Measurements from ENCODE around the gene FAM162B.
A peak's percentile ranks its signal among the peaks of the same experiment; 100 is the strongest.
"Not testable (repeated sequence)": the region's sequence is repeated elsewhere in the genome, so short reads cannot be mapped to it uniquely, and the experiment has no call there.

Gene FAM162B

GRCh38 chr6:116764961-116765841 lies at the start of gene FAM162B:
Gene FAM162B, minus strand, starts transcription at chr6:116765719. Its CDS starts 143 bp downstream, at chr6:116765576.
- no peak for DNase-seq

GRCh38 chr6:116812051-116812650 lies 46.6 kb upstream of the FAM162B start:
- no peak for DNase-seq

GRCh38 chr6:116801971-116802370 lies 36.5 kb upstream of the FAM162B start:
- no peak for DNase-seq

- DNase-seq, result no peak
These were observed 34.4 kb upstream of the FAM162B start for GRCh38 chr6:116799945-116800344.

- no peak for DNase-seq
These were observed 32.1 kb upstream of the FAM162B start for GRCh38 chr6:116797585-116797984.

GRCh38 chr6:116793224-116793623 lies 27.7 kb upstream of the FAM162B start:
- no peak for DNase-seq

GRCh38 chr6:116783852-116784251 lies 18.3 kb upstream of the FAM162B start:
- no peak for DNase-seq

GRCh38 chr6:116779573-116780164 lies 14.2 kb upstream of the FAM162B start:
- peak; percentile 6 for DNase-seq

GRCh38 chr6:116773886-116774285 lies 8.4 kb upstream of the FAM162B start:
- no peak for DNase-seq

GRCh38 chr6:116772450-116772849 lies 6.9 kb upstream of the FAM162B start:
- DNase-seq, result no peak

GRCh38 chr6:116767715-116768114 lies 2.2 kb upstream of the FAM162B start:
- no peak for DNase-seq

- no peak for DNase-seq
These were observed 1.1 kb upstream of the FAM162B start for GRCh38 chr6:116766506-116767176.

GRCh38 chr6:116764629-116764960 lies 924 bp downstream of the FAM162B start:
- no peak for DNase-seq

- DNase-seq, result no peak
These were observed 1.5 kb downstream of the FAM162B start for GRCh38 chr6:116763906-116764628.

- no peak for DNase-seq
These were observed 2.5 kb downstream of the FAM162B start for GRCh38 chr6:116763048-116763447.

- no peak for DNase-seq
These were observed 3.3 kb downstream of the FAM162B start for GRCh38 chr6:116762235-116762634.

GRCh38 chr6:116761779-116762178 lies 3.7 kb downstream of the FAM162B start:
- no peak for DNase-seq

GRCh38 chr6:116745176-116745575 lies 20.3 kb downstream of the FAM162B start:
- no peak for DNase-seq

- no peak for DNase-seq
These were observed 23.9 kb downstream of the FAM162B start for GRCh38 chr6:116741571-116741970.

- DNase-seq, result not testable (repeated sequence)
These were observed 25.0 kb downstream of the FAM162B start for GRCh38 chr6:116740486-116740885.

- no peak for DNase-seq
These were observed 28.5 kb downstream of the FAM162B start for GRCh38 chr6:116737004-116737403.

GRCh38 chr6:116730513-116730912 lies 35.0 kb downstream of the FAM162B start:
- DNase-seq, result no peak

GRCh38 chr6:116726947-116727346 lies 38.6 kb downstream of the FAM162B start:
- no peak for DNase-seq

All from DMS79 treated with DMSO at 0.1 percent for 48 hours (cell line).